Kidney (tissue), 14 donors: ENCODE data around the gene MZT2B. TPM values are rescaled to one million over a fixed set of nuclear protein-coding genes. Genes with fewer than 3 reads are reported as not detected.
"Not testable (repeated sequence)": the region's sequence is repeated elsewhere in the genome, so short reads cannot be mapped to it uniquely, and the experiment has no call there.

Experiments used
- DNase-seq, 5 donors: peaks; one replicate each; pipeline ENCODE4 v3.0.0-alpha.2; 2013 to 2020
- FAIRE-seq: peaks from 2 replicates; lab custom pipeline; 2012; peaks lifted over from hg19 to GRCh38; lab: Jason Lieb, UNC
- H3K27ac ChIP-seq, 2 donors: one replicate each; pipeline ENCODE4 v1.7.0; 2013; ENCODE audit warnings: low read depth in 2 of 2, low read length in 2 of 2, inconsistent platforms in 1 of 2
- H3K27me3 ChIP-seq: one replicate; pipeline ENCODE4 v1.7.1; 2013; ENCODE audit warnings: low read length, inconsistent platforms; ENCODE audit not compliant: control insufficient read depth, insufficient read depth
- H3K36me3 ChIP-seq, 3 donors: one replicate each; pipeline versions ENCODE4 v1.7.0 to v1.7.1; 2013; ENCODE audit warnings: low read length in 3 of 3, control low read depth in 1 of 3, inconsistent platforms in 1 of 3; ENCODE audit not compliant: insufficient read depth in 3 of 3, control insufficient read depth in 2 of 3
- H3K4me1 ChIP-seq, 3 donors: one replicate each; pipeline versions ENCODE4 v1.7.0 to v1.7.1; 2013; ENCODE audit warnings: low read length in 3 of 3, inconsistent platforms in 1 of 3, low read depth in 1 of 3; ENCODE audit not compliant: control insufficient read depth in 2 of 3, insufficient read depth in 2 of 3
- H3K4me3 ChIP-seq, 3 donors: one replicate each; pipeline versions ENCODE4 v1.7.0 to v1.8.1; 2013; ENCODE audit warnings: low read length in 3 of 3, control low read depth in 1 of 3, inconsistent platforms in 1 of 3
- H3K9ac ChIP-seq, 3 donors: one replicate each; pipeline versions ENCODE4 v1.7.0 to v1.7.1; 2013; ENCODE audit warnings: low read length in 3 of 3, control low read depth in 1 of 3, inconsistent platforms in 1 of 3
- H3K9me3 ChIP-seq, 3 donors: one replicate each; pipeline versions ENCODE4 v1.7.0 to v1.7.1; 2013; ENCODE audit warnings: low read length in 3 of 3, control low read depth in 1 of 3, inconsistent platforms in 1 of 3; ENCODE audit not compliant: control insufficient read depth in 2 of 3, insufficient read depth in 1 of 3
- intact Hi-C: fragments of 100-400 bp; cut with DNase I; formaldehyde crosslinking; loops from one replicate; pipeline ENCODE4 v1.11.1; 2022
- polyA plus RNA-seq: library from polyadenylated mRNA; stranded (reverse); fragments of 350-450 nt; fragmentation: Illumina TruSeq; extraction: RNeasy Lipid Tissue Mini Kit (QIAGEN cat#74804); gene quantifications from one replicate; pipeline ENCODE4 v1.2.3, GENCODE V29; 2014; ENCODE audit warnings: low read depth, low replicate concordance; ENCODE audit not compliant: insufficient read depth
- total RNA-seq: library from RNA; stranded (reverse); fragmentation: NEBNext Ultra II Directional; extraction: Animal tissue kit (Norgen Biotek cat#: 25700); gene quantifications from one replicate; pipeline ENCODE4 v1.2.1, GENCODE V29; 2021
- TF ChIP-seq, protein P1 (sequence below): IDR thresholded peaks from 3 replicates; pipeline ENCODE4 v1.5.1; 2012; ENCODE audit warnings: mild to moderate bottlenecking, moderate library complexity, borderline replicate concordance; ENCODE audit not compliant: insufficient read depth; ENCODE audit errors: extremely low read depth
- donor health status: control.
- donor health status: control.
- donor health status: control.
- donor health status: control.
- donor health status: control.
- donor health status: DM: yes; HTN: yes; CAD: no.
- donor health status: Normal renal cell carcinoma (clear cell type).

The MZT2B gene
- total and polyA plus RNA-seq, 2 donors from 2014 or later: 160 to 354 TPM

DNA sequence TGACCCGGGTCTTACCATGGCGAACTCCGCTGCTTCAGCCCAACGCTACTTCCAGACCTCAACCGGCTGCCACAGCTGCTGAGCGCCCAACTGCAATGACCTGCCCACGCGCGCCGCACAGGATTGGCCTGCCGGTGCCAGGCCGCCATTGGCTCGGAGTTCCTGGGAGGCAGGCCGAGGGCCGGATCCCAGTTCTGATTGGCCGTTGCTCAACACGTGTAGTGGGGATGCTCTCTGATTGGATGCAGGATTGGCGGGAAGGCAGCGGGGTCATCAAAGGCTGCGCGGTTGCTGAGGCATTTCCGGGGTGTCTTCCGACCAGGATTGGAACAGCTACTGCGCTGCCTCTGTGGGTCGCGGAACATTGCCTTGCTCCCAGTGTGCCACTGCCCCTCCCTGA is 16.3 kb downstream of the MZT2B start, which contains the start of gene TUBA3E:
Gene TUBA3E (minus strand): TSS at position 97 of the 400 bp plus-strand sequence. CDS start 79 bp downstream, at position 18.
- FAIRE-seq: no peak

DNA sequence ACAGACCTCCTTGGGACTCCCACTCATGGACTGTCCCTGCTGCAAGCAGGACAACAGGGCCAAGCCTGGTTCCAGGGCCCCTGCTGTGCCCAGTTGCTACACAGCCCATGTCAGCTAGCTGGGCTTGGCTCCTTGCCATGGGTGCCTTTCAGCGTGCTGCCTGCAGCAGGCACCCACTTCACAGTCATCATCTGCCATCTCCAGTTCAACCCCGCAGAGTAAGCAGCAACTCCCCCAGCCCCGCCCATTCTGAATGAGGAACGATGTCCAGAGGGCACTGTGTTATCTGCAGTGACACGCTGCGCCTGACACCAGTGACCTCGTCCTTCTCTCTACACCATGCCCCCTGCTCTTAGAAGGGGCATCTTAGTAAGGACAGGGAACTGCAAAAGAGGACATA is 20.5 kb downstream of the MZT2B start:
- H3K4me1 ChIP-seq, DNase-seq, intact Hi-C loops, H3K9ac ChIP-seq, H3K9me3 ChIP-seq, H3K36me3 ChIP-seq, FAIRE-seq, H3K27ac ChIP-seq, H3K4me3 ChIP-seq, H3K27me3 ChIP-seq: not testable (repeated sequence)

More for the DNA sequence above, 16.3 kb downstream of the MZT2B start, which contains the start of gene TUBA3E:
- Histone ChIP-seq H3K4me1 (no peaks in the 10 kb centered on the region), H3K36me3 (no peaks in the 10 kb centered on the region), H3K9me3 (no peaks in the 10 kb centered on the region), H3K27me3 (no peaks in the 10 kb centered on the region), H3K9ac (no peak within 1 kb of the TSS), H3K27ac (no peak within 1 kb of the TSS), H3K4me3 (no peak within 1 kb of the TSS)
- TF ChIP-seq, protein P1, sequence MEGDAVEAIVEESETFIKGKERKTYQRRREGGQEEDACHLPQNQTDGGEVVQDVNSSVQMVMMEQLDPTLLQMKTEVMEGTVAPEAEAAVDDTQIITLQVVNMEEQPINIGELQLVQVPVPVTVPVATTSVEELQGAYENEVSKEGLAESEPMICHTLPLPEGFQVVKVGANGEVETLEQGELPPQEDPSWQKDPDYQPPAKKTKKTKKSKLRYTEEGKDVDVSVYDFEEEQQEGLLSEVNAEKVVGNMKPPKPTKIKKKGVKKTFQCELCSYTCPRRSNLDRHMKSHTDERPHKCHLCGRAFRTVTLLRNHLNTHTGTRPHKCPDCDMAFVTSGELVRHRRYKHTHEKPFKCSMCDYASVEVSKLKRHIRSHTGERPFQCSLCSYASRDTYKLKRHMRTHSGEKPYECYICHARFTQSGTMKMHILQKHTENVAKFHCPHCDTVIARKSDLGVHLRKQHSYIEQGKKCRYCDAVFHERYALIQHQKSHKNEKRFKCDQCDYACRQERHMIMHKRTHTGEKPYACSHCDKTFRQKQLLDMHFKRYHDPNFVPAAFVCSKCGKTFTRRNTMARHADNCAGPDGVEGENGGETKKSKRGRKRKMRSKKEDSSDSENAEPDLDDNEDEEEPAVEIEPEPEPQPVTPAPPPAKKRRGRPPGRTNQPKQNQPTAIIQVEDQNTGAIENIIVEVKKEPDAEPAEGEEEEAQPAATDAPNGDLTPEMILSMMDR: no peak
- intact Hi-C loops: no loop called here
- DNase-seq: no peak

DNA sequence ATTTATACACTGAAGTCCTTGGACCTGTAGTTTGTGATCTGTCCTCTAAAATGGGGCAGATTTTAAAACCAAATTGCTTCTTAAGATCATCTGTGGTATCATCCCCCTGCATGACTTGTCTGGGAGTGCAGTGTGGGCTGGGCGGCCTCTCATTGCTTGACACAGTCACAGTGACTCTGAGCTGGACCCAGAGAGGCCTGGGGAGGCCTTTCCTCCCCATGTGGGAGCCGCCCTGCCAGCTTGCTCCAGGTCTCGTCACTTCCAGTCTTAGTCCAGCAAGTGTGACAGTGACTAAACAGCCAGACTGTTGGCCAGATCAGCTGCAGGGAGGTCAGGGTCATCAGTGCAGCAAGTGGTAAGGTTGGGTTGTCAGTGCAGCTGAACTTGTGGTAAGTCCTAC is 21.1 kb downstream of the MZT2B start:
- H3K27ac ChIP-seq, FAIRE-seq, H3K4me1 ChIP-seq, H3K36me3 ChIP-seq, intact Hi-C loops, H3K4me3 ChIP-seq, DNase-seq, H3K9ac ChIP-seq, H3K27me3 ChIP-seq, H3K9me3 ChIP-seq: not testable (repeated sequence)

DNA sequence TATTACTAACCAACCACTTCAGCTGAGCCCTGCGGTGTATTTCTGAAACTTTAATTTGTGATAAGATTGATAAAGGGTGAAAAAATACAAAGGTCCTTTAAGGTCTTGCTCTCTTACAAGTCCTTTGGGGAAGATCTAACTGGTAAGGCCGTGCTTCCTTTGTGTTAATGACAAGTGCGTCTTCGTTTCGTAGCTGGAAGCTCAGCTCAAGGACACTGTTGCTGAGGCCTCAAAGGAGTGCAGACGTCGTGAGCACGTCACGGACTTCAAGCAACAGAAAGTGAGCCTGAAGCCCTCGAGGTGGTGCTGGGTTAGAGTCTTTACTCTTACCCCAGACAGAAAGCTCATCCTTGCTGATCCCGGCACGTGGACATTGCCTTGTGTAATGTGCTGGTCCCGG is 25.0 kb downstream of the MZT2B start:
- H3K27ac ChIP-seq, FAIRE-seq, H3K27me3 ChIP-seq, H3K4me1 ChIP-seq, H3K36me3 ChIP-seq, intact Hi-C loops, H3K9ac ChIP-seq, H3K4me3 ChIP-seq, H3K9me3 ChIP-seq, DNase-seq: not testable (repeated sequence)

DNA sequence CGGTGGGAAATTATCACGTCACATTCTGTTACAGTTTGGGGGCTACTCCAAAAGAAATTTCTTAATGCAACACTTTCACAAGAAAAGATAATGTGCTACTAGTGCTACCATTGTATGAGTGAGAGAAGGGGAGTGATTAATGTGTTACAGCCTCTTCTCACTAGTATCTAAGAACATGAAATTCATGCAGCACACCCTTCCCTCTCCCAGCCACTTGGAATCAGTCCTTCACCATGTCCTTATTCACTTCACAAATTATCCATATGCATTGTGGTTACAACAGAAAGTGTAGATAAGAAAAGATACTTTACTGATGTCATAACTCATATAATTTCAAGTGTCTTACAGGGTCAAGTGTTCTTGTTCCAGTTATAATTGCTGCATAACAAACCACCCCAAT is 37.1 kb downstream of the MZT2B start:
- H3K9me3 ChIP-seq, DNase-seq, H3K36me3 ChIP-seq, intact Hi-C loops, H3K4me3 ChIP-seq, H3K9ac ChIP-seq, H3K27me3 ChIP-seq, H3K27ac ChIP-seq, FAIRE-seq, H3K4me1 ChIP-seq: not testable (repeated sequence)

DNA sequence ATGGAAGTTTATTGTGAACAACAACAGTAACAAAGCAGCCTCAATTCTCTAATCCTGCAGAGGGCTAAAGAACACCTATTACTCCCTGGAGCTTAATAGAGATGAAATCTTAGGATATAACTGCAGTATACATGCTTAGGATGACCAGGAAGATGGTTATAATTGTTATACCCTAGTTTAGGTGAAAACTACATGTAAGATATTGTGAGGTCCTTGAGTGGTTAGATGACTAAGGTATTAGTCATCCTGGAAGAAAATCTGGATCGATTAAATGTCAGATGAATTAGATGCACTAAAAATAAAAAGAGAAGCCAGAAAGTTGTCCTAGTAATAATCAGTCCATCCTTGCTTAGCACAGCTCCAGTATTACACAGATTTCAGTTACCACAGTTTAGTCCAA is 38.4 kb downstream of the MZT2B start:
- H3K9me3 ChIP-seq, H3K36me3 ChIP-seq, H3K9ac ChIP-seq, DNase-seq, H3K27ac ChIP-seq, FAIRE-seq, intact Hi-C loops, H3K27me3 ChIP-seq, H3K4me1 ChIP-seq, H3K4me3 ChIP-seq: not testable (repeated sequence)

DNA sequence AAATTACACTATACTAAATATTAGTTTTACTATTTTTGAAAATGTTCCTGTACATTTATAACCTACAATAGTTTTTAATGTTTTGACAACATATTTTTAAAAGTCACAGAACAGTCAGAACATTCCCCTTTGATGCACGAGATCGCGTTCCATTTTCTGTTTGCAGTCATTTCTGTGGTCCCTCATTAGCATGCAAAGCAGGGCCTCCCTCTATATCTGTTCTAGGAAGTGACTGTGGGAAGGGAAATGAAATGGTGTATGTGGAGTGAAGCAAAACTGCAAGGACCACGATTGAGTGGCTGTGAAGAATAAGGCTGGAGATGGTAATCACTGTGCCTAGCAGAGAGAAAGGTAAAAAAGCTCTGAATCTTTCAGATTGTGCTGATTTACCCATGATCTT is 40.5 kb downstream of the MZT2B start:
- H3K9me3 ChIP-seq, FAIRE-seq, H3K36me3 ChIP-seq, H3K9ac ChIP-seq, intact Hi-C loops, H3K4me1 ChIP-seq, H3K4me3 ChIP-seq, H3K27ac ChIP-seq, DNase-seq, H3K27me3 ChIP-seq: not testable (repeated sequence)

DNA sequence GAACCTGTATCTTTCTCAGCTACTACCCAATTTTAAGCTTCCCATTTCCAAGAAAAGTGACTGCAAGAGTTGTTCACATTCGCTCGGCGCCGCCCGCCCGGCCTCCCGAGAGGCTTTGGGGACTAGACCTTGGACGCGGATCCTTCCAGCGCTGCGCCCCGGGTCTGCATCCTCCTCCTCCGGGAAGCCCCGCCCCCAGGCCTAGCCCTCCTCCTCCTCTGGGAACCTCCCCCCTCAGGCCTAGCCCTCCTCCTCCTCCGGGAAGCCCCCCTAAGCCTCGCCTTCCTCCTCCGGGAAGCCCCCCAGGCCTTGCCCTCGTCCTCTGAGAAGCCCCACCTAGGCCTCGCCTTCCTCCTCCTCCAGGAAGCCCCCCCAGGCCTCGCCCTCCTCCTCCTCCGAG is 45.9 kb downstream of the MZT2B start:
- DNase-seq, H3K27ac ChIP-seq, H3K4me1 ChIP-seq, H3K4me3 ChIP-seq, intact Hi-C loops, H3K9ac ChIP-seq, H3K9me3 ChIP-seq, H3K36me3 ChIP-seq, FAIRE-seq, H3K27me3 ChIP-seq: not testable (repeated sequence)
